ELF-1 (cell line): Measurements from ENCODE around the gene MYOD1.

Experiments used
- DNase-seq: peaks from one replicate; pipeline ENCODE4 v3.0.0-alpha.2; 2016; ENCODE audit warnings: low read depth, low spot score

Gene MYOD1

DNA sequence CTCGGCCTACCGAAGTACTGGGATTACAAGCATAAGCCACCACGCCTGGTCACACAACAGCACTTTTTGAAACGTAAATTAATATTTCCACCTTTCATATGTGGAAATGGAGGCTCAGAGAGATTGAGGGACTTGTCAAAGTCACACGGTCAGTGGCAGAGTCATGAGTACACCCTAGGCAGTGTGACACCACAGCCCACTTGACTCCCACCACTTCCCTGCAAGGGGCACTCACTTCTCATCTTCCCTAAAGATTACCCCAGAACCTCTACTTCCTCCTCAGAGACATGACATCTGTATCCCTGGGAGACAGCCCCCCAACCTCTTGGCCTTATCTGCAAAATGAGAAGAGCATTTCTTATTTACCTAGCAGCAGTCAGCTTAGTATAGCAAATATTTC lies 16.5 kb upstream of the MYOD1 start:
- no peak for DNase-seq

DNA sequence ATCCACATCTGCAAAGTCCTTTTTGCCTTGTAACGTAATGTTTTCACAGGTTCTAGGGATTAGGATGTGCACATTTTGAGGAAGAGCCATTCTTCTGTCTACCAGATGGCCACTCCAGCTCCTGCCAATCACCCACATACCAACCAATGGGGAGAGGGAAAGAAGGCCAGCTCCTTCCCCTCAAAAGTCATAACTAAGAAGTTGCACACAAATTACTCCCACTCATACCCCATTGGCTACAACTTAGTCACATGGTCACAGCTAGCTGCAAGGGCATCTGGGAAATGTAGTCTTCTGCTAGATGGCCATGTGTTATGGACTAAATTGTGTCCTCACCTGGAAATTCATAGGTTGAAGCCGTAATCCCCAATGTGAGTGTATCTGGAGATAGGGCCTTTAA lies 15.4 kb upstream of the MYOD1 start:
- DNase-seq: no peak

DNA sequence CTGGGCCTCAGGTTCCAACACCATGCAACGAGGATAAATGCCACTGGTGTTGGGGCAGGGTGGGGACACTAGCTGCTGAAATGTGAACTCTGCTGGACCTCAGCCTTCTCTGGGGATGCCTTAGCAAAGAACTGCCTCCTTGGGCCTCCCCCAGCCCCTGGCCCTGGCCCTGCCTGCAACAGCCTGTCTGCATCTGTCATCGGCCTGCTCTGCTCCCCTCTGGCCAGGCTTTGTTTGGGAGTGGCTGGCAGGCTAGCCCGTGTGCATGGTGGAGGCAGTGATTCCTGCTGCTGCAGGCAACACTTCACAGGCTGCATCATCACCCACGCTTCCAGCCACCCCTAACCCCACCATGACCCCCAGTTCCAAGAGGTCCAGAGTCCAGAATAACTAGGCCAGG lies 11.5 kb upstream of the MYOD1 start:
- DNase-seq: no peak

DNA sequence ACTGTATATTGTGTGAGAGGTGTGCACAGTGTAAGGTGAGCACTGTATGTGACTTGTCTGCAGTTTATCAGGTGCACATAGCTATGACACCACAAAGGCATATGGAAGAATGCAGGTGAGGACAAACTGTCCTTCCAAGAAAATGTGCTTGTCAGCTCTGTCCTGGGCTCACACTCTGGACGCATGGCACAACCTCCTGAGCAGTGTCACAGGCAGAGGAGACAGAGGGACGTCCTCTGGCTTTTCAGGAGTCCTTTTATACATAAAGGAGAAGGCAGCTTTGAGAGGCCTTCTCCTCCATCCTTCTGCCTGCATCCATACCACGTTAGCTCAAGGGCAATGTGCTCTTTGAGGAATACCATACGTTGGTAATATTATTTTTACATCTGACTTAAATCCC lies 7.5 kb upstream of the MYOD1 start:
- DNase-seq: no peak

DNA sequence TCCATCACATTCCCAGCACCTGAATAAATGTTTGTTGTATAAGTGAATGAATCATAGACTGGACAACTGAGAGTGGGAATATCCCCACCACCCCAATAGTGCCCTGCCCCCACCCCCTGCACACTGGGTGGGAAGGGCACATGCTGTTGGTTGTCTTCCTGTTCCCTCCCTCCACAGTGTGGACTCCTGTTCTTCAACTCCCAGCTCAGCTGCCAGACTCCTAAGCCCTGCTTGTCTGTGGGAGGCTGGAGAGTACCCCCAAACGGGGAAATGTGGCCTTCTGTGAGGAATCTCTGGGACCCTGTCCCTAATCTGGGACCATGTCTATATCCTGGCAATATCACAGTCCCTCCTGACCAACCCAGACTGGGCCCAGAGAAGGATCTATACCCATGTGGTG lies 5.5 kb upstream of the MYOD1 start:
- DNase-seq: no peak

DNA sequence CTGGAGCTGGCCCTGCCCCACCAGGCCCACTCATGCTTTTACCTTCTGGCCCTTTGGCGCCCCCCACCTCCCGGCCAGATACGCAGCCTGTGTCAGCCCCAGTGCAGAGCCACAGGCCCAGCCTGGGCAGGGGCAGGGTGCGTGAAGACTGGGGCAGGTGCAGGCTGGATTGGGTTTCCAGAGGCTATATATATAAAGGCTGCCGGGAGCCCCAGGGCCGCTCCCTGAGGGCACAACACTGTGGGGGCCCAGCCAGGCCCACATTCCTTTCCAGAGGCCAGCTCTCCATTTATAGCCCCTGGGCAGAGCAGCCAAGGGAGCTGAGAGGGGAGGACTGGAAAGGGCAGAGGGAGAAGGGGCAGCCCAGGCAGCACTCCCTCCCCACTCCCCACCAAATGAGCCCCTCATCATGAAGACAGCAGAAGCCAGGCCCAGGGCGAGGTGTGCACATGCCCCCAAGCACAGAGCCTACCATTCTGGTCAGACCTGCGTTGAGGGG lies 5.0 kb upstream of the MYOD1 start:
- peak; percentile 62 for DNase-seq

DNA sequence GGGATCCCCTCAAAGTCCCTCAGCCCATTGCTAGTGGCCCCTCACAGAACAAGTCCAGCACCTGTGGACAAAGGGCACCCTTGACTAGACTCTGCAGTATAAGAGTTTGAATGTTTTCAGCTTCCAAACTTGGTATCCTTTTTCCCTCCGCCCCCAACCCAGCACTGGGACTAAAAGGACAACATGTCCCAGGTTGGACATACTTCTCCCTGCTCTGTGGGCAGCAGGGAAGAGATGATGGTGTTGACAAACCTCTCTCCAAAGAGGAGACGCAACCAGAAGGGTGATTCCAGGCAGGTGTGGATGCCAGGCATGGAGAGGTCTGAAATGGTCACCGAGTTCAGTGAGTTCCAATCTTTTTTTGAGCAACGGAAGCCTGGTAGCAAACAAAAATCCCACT lies 4.5 kb upstream of the MYOD1 start:
- DNase-seq: no peak

DNA sequence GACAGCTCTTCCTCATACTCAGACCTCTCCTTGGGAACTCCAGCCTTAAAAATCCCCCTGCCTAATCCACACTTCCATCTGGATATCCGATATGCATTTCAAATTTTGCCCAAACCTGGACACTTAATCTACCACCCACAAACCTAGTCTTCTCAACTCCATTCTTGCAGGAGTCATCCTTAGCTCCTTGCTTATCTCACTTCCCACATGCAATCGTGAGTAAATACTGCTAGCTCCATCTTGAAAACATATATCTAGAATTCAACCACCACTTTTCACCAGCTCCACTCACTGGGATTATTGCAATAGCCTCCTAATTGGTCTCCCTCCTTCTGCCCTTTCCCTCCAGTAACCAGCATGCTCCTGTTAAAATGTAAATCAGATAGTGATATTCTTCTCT lies 2.6 kb upstream of the MYOD1 start:
- no peak for DNase-seq

DNA sequence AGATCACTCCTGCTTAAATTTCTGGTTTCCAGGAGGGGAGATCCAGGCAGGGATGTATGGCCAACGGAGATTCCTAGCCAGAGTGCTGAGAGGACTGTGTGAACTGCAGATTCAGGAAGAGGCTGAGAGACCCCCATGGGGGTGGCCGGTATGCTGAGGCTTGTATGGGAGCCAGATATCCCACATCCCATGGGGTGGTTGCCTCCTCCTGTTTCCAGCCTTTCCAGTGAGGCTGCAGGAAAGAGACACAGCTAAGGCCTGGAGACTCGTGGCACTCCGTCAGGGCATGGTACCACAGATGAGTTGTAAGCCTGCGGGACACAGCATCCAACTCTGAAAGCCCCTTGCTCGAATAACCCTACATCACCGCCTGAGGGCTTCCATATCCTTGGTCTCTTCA lies 1.4 kb upstream of the MYOD1 start:
- DNase-seq: no peak

DNA sequence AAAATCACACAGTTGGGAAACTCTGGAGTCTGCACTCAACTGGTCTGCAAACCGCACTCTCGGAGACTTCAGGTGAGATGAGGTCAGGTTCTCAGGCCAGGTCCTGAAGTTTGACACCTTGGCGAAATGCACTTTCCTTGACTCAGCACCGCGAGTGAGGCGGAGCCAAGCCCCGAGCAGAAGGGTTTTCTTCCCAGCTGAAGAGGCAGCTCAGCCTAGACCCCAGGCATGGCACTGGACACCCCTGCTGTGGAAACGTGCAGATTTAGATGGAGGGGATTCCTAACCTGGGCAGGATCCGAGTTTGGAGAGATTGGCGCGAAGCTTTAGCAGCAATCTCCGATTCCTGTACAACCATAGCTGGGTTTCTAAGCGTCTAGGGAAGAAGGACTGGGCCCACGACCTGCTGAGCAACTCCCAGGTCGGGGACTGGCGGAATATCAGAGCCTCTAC lies 835 bp upstream of the MYOD1 start:
- DNase-seq: no peak

DNA sequence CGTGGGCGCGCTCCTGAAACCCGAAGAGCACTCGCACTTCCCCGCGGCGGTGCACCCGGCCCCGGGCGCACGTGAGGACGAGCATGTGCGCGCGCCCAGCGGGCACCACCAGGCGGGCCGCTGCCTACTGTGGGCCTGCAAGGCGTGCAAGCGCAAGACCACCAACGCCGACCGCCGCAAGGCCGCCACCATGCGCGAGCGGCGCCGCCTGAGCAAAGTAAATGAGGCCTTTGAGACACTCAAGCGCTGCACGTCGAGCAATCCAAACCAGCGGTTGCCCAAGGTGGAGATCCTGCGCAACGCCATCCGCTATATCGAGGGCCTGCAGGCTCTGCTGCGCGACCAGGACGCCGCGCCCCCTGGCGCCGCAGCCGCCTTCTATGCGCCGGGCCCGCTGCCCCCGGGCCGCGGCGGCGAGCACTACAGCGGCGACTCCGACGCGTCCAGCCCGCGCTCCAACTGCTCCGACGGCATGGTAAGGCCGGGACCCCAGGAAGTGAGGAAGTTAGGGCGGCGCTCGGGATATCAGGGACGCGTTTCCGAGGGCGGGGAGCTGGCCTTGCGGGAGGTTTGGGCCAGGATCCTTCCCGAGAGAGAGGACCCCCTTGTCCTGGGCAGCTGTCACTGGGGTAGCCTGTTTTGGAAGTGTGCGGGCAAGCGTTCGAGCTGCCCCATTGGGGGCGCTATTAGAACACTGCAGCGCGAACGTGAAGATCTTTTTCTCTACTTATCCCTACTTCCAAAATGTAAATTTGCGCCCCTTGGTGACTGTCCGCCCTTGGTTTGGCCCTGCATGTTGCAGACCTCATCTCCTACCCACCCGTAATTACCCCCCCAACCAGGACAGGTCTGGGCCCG lies 796 bp downstream of the MYOD1 start:
- DNase-seq: peak; percentile 77

DNA sequence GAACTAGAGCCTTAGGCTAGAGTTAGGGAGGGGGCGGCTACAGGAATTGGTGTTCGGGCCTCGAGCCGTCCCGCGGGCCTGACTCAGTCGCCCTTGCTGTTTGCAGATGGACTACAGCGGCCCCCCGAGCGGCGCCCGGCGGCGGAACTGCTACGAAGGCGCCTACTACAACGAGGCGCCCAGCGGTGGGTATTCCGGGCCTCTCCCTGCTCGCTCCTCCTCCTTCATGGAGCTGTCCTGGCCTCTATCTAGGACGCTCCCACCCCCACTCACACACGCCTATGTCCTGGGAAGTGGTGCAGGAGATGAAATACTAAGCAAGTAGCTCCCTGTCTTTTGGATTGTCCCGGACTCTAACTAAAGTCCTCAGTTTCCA lies 1.4 kb downstream of the MYOD1 start:
- peak; percentile 60 for DNase-seq

DNA sequence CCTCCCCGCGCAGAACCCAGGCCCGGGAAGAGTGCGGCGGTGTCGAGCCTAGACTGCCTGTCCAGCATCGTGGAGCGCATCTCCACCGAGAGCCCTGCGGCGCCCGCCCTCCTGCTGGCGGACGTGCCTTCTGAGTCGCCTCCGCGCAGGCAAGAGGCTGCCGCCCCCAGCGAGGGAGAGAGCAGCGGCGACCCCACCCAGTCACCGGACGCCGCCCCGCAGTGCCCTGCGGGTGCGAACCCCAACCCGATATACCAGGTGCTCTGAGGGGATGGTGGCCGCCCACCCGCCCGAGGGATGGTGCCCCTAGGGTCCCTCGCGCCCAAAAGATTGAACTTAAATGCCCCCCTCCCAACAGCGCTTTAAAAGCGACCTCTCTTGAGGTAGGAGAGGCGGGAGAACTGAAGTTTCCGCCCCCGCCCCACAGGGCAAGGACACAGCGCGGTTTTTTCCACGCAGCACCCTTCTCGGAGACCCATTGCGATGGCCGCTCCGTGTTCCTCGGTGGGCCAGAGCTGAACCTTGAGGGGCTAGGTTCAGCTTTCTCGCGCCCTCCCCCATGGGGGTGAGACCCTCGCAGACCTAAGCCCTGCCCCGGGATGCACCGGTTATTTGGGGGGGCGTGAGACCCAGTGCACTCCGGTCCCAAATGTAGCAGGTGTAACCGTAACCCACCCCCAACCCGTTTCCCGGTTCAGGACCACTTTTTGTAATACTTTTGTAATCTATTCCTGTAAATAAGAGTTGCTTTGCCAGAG lies 2.0 kb downstream of the MYOD1 start:
- no peak for DNase-seq

DNA sequence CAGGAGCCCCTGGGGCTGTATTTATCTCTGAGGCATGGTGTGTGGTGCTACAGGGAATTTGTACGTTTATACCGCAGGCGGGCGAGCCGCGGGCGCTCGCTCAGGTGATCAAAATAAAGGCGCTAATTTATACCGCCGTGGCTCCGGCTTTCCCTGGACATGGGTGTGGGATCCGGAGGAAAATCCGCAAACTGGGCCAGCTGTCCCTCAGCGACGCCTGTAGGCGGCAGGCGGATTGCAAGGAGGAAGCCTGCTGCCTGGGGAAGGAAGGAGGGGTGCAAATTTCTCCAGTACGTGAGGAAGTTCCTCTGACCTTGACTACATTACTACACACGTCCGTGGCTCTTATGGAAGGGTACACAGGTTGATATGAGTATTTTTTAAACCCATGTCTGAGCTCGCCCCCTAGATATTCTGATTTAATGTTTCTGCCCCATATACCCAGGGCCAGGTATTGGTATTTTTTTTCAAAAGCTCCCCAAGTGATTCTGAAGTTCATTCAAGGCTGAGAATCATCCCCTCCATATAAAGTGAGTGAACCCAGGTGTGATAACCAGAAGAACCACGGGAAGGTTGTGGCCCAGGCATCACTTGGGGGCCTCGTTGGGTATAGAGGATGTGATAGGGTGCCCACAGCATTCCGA lies 2.8 kb downstream of the MYOD1 start:
- DNase-seq: peak; percentile 60

DNA sequence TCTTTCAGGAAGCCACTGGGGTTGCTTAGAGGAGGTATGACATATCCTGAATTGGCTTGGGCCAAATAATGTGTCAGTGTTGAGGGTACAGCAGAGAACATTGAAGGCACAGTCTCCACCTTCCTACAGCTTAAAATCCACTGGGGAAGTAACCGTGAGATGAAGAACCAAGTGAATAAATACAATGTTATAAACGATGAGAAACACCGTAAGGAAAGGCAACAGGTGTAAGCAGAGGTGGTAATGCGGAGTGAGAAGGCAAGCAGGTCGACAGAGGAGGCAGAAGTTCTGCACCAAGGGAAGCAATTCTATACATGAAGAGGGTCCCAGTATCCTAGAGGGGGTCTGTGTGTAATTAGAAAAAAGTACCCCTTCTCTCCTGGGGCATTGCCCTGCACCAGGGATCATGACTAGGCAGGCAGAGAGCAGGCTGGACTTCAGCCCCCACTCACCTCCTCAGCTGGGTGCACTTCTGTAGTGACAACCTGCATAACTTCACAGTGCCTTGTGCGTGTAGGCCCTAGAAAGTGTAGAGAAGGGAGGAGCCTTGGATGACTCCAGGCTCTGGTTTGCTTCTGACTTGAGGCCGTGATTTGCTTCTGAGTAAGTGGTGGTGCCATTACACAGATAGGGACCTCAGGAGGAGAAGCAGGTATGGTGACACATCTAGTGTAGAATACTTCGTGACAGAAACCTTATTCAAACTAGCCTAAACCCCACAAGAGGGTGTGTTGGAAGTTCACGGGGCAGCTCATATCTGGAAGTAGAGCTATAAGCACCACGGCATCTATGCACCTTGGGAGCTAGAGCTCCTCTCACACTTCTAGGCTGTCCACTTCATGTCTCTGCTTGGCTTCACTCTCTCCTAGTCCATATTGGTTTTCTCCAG lies 4.9 kb downstream of the MYOD1 start:
- no peak for DNase-seq

DNA sequence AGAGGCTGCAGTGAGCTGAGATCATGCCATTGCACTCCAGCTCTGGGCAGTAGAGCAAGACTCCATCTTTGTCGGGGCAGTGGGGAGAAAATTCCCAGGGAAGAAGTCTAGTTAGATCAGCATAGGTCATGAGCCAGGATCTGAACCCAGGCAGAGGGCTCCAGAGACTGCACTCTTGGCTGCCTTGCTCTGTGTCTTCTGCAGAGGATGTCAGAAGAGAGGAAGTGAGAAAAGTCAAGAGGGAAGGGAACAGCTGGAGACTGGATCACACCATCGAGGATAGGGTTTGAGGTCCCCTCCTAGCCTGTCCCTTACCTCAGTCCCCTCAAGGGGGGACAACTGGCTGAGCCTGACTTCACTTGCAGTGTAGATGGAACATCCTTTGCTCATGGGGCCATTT lies 5.8 kb downstream of the MYOD1 start:
- DNase-seq: no peak

DNA sequence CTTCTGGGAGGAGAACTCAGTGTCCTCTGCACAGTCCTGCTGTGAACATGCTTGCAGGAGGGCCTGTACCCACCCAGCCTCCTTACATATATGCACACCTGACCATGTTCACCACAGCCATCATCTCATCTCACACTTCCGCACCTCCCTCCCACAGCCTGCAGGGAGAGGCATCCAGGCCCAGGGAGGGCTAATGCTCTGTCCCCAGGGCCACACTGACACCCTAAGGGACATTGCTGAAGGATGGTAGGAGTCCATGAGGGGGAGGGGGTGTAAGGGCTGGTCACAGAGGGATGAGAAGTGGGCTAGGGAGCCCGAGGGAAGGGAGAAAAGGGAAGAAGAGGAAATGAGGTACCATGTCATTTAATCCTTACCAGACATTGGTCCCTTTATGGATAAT lies 10.8 kb downstream of the MYOD1 start:
- DNase-seq: no peak

DNA sequence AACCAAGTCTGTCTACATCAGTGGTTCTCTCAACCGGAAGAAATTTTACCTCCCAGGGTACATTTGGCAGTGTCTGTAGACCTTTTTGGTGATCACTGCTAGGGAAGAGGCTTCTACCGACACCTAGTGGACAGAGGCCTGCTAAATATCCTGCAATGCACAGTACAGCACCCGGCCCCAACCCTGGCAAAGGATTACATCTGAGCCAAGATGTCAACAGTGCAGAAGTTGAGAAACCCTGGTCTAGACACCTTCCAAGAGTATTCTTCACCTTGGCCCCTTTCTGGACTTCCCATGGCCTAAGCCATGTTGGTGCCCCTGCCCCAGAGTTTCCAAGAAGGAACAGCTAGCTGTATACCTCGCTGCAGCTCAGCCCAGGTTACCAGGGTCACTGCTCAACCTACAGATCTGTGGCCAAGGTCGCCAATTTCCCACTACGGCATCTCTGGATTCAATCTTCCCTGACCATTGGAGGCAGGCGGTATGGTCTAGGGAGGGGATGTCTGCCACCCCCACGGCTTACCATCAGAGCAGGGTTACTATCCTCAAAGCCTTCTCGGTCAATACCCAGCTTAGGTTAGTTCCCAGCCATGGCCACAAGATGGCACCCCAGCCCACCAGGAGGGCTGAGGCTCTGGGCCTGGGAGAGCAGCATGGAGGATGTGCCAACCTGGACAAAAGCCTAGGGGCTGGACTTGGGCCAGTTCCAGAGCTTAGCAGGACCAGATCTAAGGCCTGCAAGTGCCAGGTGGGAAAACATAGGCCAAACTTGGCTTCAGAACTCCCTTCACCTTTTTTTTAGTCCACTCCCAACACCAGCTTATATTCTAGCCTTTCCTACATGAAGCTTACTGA lies 11.5 kb downstream of the MYOD1 start:
- peak; percentile 87 for DNase-seq

DNA sequence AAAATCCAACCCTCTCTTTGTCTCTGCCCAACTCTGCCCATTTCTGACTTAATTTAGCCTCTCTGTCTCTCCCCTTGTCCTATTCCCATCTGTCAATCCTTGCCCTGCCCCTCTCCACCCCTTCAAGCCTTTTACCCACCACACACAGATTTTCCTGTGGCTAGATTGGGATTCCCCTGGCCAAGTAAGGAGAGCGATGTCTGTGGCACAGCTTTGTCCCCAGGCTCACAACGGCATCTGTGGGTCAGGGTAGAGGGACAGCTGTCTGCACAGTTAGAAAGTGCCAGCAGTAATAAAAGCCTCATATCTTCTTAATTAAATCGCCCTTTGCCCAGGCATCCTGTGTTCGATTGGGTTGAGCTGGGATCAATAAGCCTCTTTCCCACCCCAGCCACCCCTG lies 13.9 kb downstream of the MYOD1 start:
- no peak for DNase-seq

DNA sequence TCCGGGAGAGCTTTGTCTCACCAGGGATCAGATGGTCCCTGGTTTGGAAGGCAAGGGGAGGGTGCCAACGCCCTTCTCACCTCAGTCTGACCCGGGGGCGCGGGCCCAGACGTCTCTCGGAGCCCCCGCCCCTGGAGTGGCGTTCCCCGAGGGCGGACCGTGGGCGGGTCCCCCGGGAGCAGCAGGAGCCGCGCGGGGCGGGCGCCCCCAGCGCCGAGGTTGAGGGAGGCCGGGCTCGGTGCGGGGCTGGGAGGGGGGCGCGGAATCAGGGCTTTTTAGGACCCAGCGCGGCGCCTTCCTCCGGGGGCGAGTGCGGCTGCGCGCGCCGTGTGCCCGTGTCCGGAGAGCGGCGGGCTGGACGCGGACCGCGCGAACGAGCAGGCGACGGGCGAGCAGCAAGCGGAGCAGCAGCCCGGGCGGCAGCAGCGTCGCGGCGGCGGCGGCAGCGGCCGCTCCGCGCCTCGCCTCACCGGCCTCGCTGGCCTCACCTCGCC lies 15.1 kb downstream of the MYOD1 start, which contains the start of gene KCNC1:
KCNC1 (plus strand) TSS at position 364 of the 494 bp plus-strand sequence. CDS start 1,222 bp downstream, outside the sequence.
- peak; percentile 37 for DNase-seq
